C4-2B (cell line): Measurements from ENCODE around the gene RBMS1.

Experiments
- ZFX ChIP-seq: fragments of 450-650 bp; IDR thresholded peaks from 2 replicates; pipeline ENCODE4 v1.6.1; 2017
- TF ChIP-seq, protein P1 (sequence below): fragments of 450-650 bp; conservative IDR thresholded peaks from 2 replicates; pipeline ENCODE4 v1.5.1; 2017; ENCODE audit warnings: mild to moderate bottlenecking

DNA sequence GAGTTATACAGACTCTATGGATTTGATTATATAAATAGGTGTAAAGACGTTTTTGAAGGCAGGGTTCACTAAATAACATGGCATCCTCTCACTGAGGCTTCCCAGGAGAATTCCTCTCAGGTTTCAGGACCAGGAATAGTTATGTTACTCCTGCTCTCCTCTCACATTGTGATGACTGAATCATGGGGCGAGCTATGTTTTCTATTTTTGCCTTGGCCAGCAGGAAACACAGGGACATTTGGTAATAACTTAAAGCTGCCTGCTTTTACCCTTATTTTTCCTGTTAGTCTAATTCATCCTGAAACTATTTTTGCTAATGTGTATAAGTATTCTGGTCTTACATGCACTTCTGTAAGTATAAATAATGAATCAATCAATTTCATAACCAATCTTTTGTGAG, 178.3 kb downstream of the RBMS1 start:
- TF ChIP-seq, protein P1, sequence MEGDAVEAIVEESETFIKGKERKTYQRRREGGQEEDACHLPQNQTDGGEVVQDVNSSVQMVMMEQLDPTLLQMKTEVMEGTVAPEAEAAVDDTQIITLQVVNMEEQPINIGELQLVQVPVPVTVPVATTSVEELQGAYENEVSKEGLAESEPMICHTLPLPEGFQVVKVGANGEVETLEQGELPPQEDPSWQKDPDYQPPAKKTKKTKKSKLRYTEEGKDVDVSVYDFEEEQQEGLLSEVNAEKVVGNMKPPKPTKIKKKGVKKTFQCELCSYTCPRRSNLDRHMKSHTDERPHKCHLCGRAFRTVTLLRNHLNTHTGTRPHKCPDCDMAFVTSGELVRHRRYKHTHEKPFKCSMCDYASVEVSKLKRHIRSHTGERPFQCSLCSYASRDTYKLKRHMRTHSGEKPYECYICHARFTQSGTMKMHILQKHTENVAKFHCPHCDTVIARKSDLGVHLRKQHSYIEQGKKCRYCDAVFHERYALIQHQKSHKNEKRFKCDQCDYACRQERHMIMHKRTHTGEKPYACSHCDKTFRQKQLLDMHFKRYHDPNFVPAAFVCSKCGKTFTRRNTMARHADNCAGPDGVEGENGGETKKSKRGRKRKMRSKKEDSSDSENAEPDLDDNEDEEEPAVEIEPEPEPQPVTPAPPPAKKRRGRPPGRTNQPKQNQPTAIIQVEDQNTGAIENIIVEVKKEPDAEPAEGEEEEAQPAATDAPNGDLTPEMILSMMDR: no peak
- TF ChIP-seq ZFX: no peak
